Astrocyte (in vitro differentiated cells and primary cell): ENCODE measurements around the gene DNAL4.

Experiments used
- CTCF ChIP-seq: IDR thresholded peaks from 2 replicates; pipeline ENCODE4 v1.5.1; 2011; ENCODE audit warnings: low read depth, mild to moderate bottlenecking, inconsistent platforms, low read length, moderate library complexity; ENCODE audit not compliant: insufficient read depth
- EZH2 ChIP-seq: IDR thresholded peaks from 2 replicates; pipeline ENCODE4 v1.6.1; 2012; ENCODE audit warnings: mild to moderate bottlenecking, low read length, inconsistent platforms; ENCODE audit not compliant: insufficient read depth

GRCh38 chr22:38830845-38831108, 36.8 kb upstream of the DNAL4 start:
- TF ChIP-seq CTCF (no peak), EZH2 (no peak)
